Activated CD8-positive, alpha-beta memory T cell treated with anti-CD3 and anti-CD28 coated beads, Interleukin-2, amount 10 ng/mL, durations not matched to agents 7 days and 5 days (primary cell): ENCODE data around the gene ZNF700. TPM values are rescaled to one million over a fixed set of nuclear protein-coding genes. Genes with fewer than 3 reads are reported as not detected.
"Not testable (repeated sequence)": the region's sequence is repeated elsewhere in the genome, so short reads cannot be mapped to it uniquely, and the experiment has no call there.

Experiments used
- ATAC-seq: fragments of 150-1000 bp; cut with Tn5 transposase; one replicate; pipeline ENCODE4 v1.10.0; 2021; ENCODE audit warnings: moderate library complexity
- CTCF ChIA-PET: fragments of 350-600 bp; sonication (Branson Sonifier 250); formaldehyde crosslinking; loops from one replicate; lab custom pipeline; 2021; ENCODE audit warnings: antibody characterized with exemption; lab: Charles Lee
- DNase-seq: peaks from one replicate; pipeline ENCODE4 v3.0.0-alpha.2; 2020
- H3K27ac Mint-ChIP-seq: one replicate; pipeline ENCODE4 v1.8.0; 2021; ENCODE audit warnings: mild to moderate bottlenecking, mixed read lengths
- H3K27me3 Mint-ChIP-seq: one replicate; pipeline ENCODE4 v1.8.0; 2021; ENCODE audit warnings: mixed read lengths
- H3K36me3 Mint-ChIP-seq: one replicate; pipeline ENCODE4 v1.8.0; 2021; ENCODE audit warnings: mild to moderate bottlenecking, mixed read lengths
- H3K4me1 Mint-ChIP-seq: one replicate; pipeline ENCODE4 v1.8.0; 2021; ENCODE audit warnings: mixed read lengths
- H3K4me3 Mint-ChIP-seq: one replicate; pipeline ENCODE4 v1.8.0; 2021; ENCODE audit warnings: mild to moderate bottlenecking, moderate library complexity, mixed read lengths
- H3K9me3 Mint-ChIP-seq: one replicate; pipeline ENCODE4 v1.8.0; 2022; ENCODE audit warnings: low read depth, mixed read lengths
- total RNA-seq, 2 experiments: library from RNA; stranded (reverse); gene quantifications; one replicate each; pipeline ENCODE4 v1.2.3, GENCODE V29; 2021

The ZNF700 gene
- total RNA-seq, 2 experiments from 2014 or later = 16.9 to 24.1 TPM

- peaks cover 49% of the 10 kb centered on the region for H3K9me3 Mint-ChIP-seq
- H3K4me3 Mint-ChIP-seq = no peak overlapping the region
- DNase-seq (no peak), ATAC-seq (no peak)
- no peaks in the 10 kb centered on the region for H3K4me1 Mint-ChIP-seq
- no peaks in the 10 kb centered on the region for H3K27me3 Mint-ChIP-seq
- CTCF ChIA-PET = no interaction called here
- H3K27ac Mint-ChIP-seq = no peak overlapping the region
- H3K36me3 Mint-ChIP-seq = peaks cover 39% of the 10 kb centered on the region
Measured at GRCh38 chr19:11979527-11979926, 54.6 kb downstream of the ZNF700 start.

GRCh38 chr19:11982526-11982925 lies 57.6 kb downstream of the ZNF700 start:
- Mint-ChIP-seq H3K9me3 (peaks cover 31% of the 10 kb centered on the region), H3K36me3 (peaks cover 25% of the 10 kb centered on the region), H3K4me3 (no peak overlapping the region), H3K27ac (no peak overlapping the region), H3K4me1 (peaks cover 2% of the 10 kb centered on the region), H3K27me3 (no peaks in the 10 kb centered on the region)
- DNase-seq = no peak
- no peak for ATAC-seq
- CTCF ChIA-PET = interaction anchor here (1.3 kb wide), 1 partner anchor 19 kb away, joined by 3 read pairs; no protein-coding TSS in a partner anchor

GRCh38 chr19:11984986-11985385 lies 60.1 kb downstream of the ZNF700 start:
- CTCF ChIA-PET = interaction anchor here (0.6 to 1.2 kb wide), 4 partner anchors 10 to 60 kb away, joined by 3 read pairs; partner anchors contain the start of gene ZNF700
- H3K27me3 Mint-ChIP-seq = no peaks in the 10 kb centered on the region
- no peak overlapping the region for H3K27ac Mint-ChIP-seq
- H3K4me1 Mint-ChIP-seq = peaks cover 7% of the 10 kb centered on the region
- H3K4me3 Mint-ChIP-seq = no peak overlapping the region
- H3K36me3 Mint-ChIP-seq = peaks cover 9% of the 10 kb centered on the region
- ATAC-seq (no peak), DNase-seq (no peak)
- peaks cover 10% of the 10 kb centered on the region for H3K9me3 Mint-ChIP-seq

- CTCF ChIA-PET = interaction anchor here (0.6 to 6.2 kb wide), 7 partner anchors 19 to 830 kb away, joined by 3 to 148 read pairs (median 7); partner anchors contain the start of genes ZNF491 and ZNF700
- ATAC-seq (no peak), DNase-seq (no peak)
- Mint-ChIP-seq H3K9me3 (peaks cover 5% of the 10 kb centered on the region), H3K27ac (no peak overlapping the region), H3K36me3 (peaks cover 16% of the 10 kb centered on the region), H3K27me3 (no peaks in the 10 kb centered on the region), H3K4me3 (no peak overlapping the region), H3K4me1 (peaks cover 16% of the 10 kb centered on the region)
Measured at GRCh38 chr19:11986754-11987153, 61.8 kb downstream of the ZNF700 start.

GRCh38 chr19:11987405-11988281 lies 62.7 kb downstream of the ZNF700 start:
- Mint-ChIP-seq H3K27me3 (no peaks in the 10 kb centered on the region), H3K36me3 (peaks cover 20% of the 10 kb centered on the region), H3K27ac (peak overlapping the region; percentile 98), H3K9me3 (peaks cover 3% of the 10 kb centered on the region), H3K4me1 (peaks cover 18% of the 10 kb centered on the region), H3K4me3 (peak overlapping the region; percentile 99)
- DNase-seq (peak; percentile 97), ATAC-seq (peak; percentile 96)
- CTCF ChIA-PET = interaction anchor here (0.6 to 6.2 kb wide), 18 partner anchors 10 to 830 kb away, joined by 3 to 148 read pairs (median 6); partner anchors contain the start of genes ZNF20, ZNF433, ZNF491 and ZNF700

GRCh38 chr19:11989112-11989456 lies 64.2 kb downstream of the ZNF700 start:
- Mint-ChIP-seq H3K9me3 (peaks cover 5% of the 10 kb centered on the region), H3K27ac (peak overlapping the region; percentile 98), H3K36me3 (peaks cover 28% of the 10 kb centered on the region), H3K4me1 (peaks cover 18% of the 10 kb centered on the region), H3K4me3 (peak overlapping the region; percentile 99), H3K27me3 (no peaks in the 10 kb centered on the region)
- CTCF ChIA-PET = interaction anchor here (0.8 to 6.2 kb wide), 18 partner anchors 8 to 426 kb away, joined by 3 to 148 read pairs (median 6); partner anchors contain the start of genes ZNF20, ZNF433, ZNF491 and ZNF700
- DNase-seq = no peak
- no peak for ATAC-seq

GRCh38 chr19:11991921-11992320 lies 67.0 kb downstream of the ZNF700 start:
- Mint-ChIP-seq H3K36me3 (peaks cover 41% of the 10 kb centered on the region), H3K4me1 (peaks cover 18% of the 10 kb centered on the region)
- not testable (repeated sequence) for H3K4me3 Mint-ChIP-seq, ATAC-seq, DNase-seq, H3K9me3 Mint-ChIP-seq, H3K27ac Mint-ChIP-seq, H3K27me3 Mint-ChIP-seq
- CTCF ChIA-PET = interaction anchor here (0.6 to 6.2 kb wide), 4 partner anchors 27 to 411 kb away, joined by 3 to 148 read pairs (median 8); partner anchors contain the start of genes ZNF700 and ZNF763

- H3K27ac Mint-ChIP-seq = no peak overlapping the region
Measured at GRCh38 chr19:11995174-11995573, 70.3 kb downstream of the ZNF700 start.

More at GRCh38 chr19:11995174-11995573, 70.3 kb downstream of the ZNF700 start:
- Mint-ChIP-seq H3K4me1 (peaks cover 19% of the 10 kb centered on the region), H3K9me3 (peaks cover 7% of the 10 kb centered on the region), H3K36me3 (peaks cover 57% of the 10 kb centered on the region), H3K4me3 (no peak overlapping the region), H3K27me3 (no peaks in the 10 kb centered on the region)
- DNase-seq (no peak), ATAC-seq (no peak)
- CTCF ChIA-PET = no interaction called here

Other genes with a start within 250 kb of the ZNF700 start
- gene ZNF823, start 186.2 kb upstream of the ZNF700 start, total RNA-seq = 1 to 10 TPM; 6.3 to 6.4 TPM
- 1 to 10 TPM; 6.7 to 9.4 TPM for gene ZNF441, start 158.1 kb upstream of the ZNF700 start, total RNA-seq
- gene ZNF491, start 126.6 kb upstream of the ZNF700 start, total RNA-seq = 1 to 10 TPM in 1 of 2 experiments, under 1 TPM in 1; 0.96 to 1.7 TPM
- gene ZNF440, start 110.8 kb upstream of the ZNF700 start, total RNA-seq = 10 to 100 TPM; 11.2 to 14.9 TPM
- 1 to 10 TPM; 6.0 to 6.2 TPM for gene ZNF439, start 76.4 kb upstream of the ZNF700 start, total RNA-seq
- gene ZNF69, start 37.3 kb upstream of the ZNF700 start, total RNA-seq = 1 to 10 TPM; 1.2 to 2.0 TPM
- gene ZNF763, start 39.9 kb downstream of the ZNF700 start, total RNA-seq = under 1 TPM; 0.85 to 0.98 TPM
- gene ZNF433, start 110.6 kb downstream of the ZNF700 start, total RNA-seq = under 1 TPM; 0.20 to 0.82 TPM
- gene ZNF878, start 127.9 kb downstream of the ZNF700 start, total RNA-seq = under 1 TPM; 0.67 to 0.94 TPM
- gene ZNF844, start 139.6 kb downstream of the ZNF700 start, total RNA-seq = 1 to 10 TPM; 1.3 to 1.5 TPM
- 1 to 10 TPM; 3.7 to 5.2 TPM for gene ZNF20, start 215.2 kb downstream of the ZNF700 start, total RNA-seq
- 1 to 10 TPM; 3.9 to 4.3 TPM for gene ZNF625, start 231.6 kb downstream of the ZNF700 start, total RNA-seq
- gene ZNF136, start 238.0 kb downstream of the ZNF700 start, total RNA-seq = 10 to 100 TPM; 11.3 to 12.9 TPM